BE2C (cell line): Measurements from ENCODE around the gene PCDHA12.
A peak's percentile ranks its signal among the peaks of the same experiment; 100 is the strongest.

Experiments
- DNase-seq: peaks from one replicate; pipeline ENCODE4 v3.0.0-alpha.2; 2020
- H3K27me3 ChIP-seq: fragments of 250-450 bp; sonication (Bioruptor Pico); 2 replicates; pipeline ENCODE4 v1.5.1; 2020; ENCODE audit warnings: mild to moderate bottlenecking
- H3K36me3 ChIP-seq: fragments of 250-450 bp; sonication (Bioruptor Pico); 2 replicates; pipeline ENCODE4 v1.5.1; 2020; ENCODE audit warnings: mild to moderate bottlenecking
- H3K4me1 ChIP-seq: fragments of 250-450 bp; sonication (Bioruptor Pico); 2 replicates; pipeline ENCODE4 v1.5.1; 2020
- H3K4me3 ChIP-seq: 2 replicates; pipeline ENCODE4 v1.5.1; 2011; ENCODE audit warnings: low read depth, low read length
- H3K9me3 ChIP-seq: fragments of 250-450 bp; sonication (Bioruptor Pico); 2 replicates; pipeline ENCODE4 v1.5.1; 2020
- CTCF ChIP-seq: IDR thresholded peaks from 2 replicates; pipeline ENCODE4 v1.5.1; 2012; ENCODE audit warnings: mild to moderate bottlenecking, low read depth, low read length

PCDHA12 gene

GRCh38 chr5:140855772-140856674, 19.1 kb upstream of the PCDHA12 start, which contains the start of gene PCDHA10:
Gene PCDHA10, plus strand, starts transcription at chr5:140855897. Its CDS starts 152 bp downstream, at chr5:140856049.
- no peaks in the 10 kb centered on the region for H3K36me3 ChIP-seq
- no peaks in the 10 kb centered on the region for H3K27me3 ChIP-seq
- H3K4me3 ChIP-seq, result peak within 1 kb of the TSS; percentile 77
- peak; percentile 66 for TF ChIP-seq CTCF
- no peaks in the 10 kb centered on the region for H3K4me1 ChIP-seq
- no peaks in the 10 kb centered on the region; the same call in 1 of the 2 replicates for H3K9me3 ChIP-seq
- DNase-seq, result peak; percentile 49

GRCh38 chr5:140857177-140857986, 17.7 kb upstream of the PCDHA12 start:
- DNase-seq, result no peak
- Histone ChIP-seq H3K9me3 (no peaks in the 10 kb centered on the region; the same call in 1 of the 2 replicates), H3K36me3 (no peaks in the 10 kb centered on the region; the same call in 1 of the 2 replicates), H3K4me1 (no peaks in the 10 kb centered on the region), H3K4me3 (no peak overlapping the region), H3K27me3 (no peaks in the 10 kb centered on the region)
- TF ChIP-seq CTCF, result no peak

DNA sequence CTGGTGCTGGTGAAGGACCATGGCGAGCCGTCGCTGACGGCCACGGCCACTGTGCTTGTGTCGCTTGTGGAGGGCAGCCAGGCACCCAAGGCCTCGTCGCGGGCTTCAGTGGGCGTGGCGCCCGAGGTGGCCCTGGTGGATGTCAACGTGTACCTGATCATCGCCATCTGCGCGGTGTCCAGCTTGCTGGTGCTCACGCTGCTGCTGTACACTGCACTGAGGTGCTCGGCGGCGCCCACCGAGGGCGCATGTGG, 17.2 kb upstream of the PCDHA12 start:
- no peaks in the 10 kb centered on the region; the same call in 1 of the 2 replicates for H3K9me3 ChIP-seq
- H3K4me3 ChIP-seq, result no peak overlapping the region
- no peak for TF ChIP-seq CTCF
- H3K4me1 ChIP-seq, result no peaks in the 10 kb centered on the region
- no peaks in the 10 kb centered on the region; the same call in none of the 2 replicates for H3K36me3 ChIP-seq
- no peaks in the 10 kb centered on the region for H3K27me3 ChIP-seq
- no peak for DNase-seq

DNA sequence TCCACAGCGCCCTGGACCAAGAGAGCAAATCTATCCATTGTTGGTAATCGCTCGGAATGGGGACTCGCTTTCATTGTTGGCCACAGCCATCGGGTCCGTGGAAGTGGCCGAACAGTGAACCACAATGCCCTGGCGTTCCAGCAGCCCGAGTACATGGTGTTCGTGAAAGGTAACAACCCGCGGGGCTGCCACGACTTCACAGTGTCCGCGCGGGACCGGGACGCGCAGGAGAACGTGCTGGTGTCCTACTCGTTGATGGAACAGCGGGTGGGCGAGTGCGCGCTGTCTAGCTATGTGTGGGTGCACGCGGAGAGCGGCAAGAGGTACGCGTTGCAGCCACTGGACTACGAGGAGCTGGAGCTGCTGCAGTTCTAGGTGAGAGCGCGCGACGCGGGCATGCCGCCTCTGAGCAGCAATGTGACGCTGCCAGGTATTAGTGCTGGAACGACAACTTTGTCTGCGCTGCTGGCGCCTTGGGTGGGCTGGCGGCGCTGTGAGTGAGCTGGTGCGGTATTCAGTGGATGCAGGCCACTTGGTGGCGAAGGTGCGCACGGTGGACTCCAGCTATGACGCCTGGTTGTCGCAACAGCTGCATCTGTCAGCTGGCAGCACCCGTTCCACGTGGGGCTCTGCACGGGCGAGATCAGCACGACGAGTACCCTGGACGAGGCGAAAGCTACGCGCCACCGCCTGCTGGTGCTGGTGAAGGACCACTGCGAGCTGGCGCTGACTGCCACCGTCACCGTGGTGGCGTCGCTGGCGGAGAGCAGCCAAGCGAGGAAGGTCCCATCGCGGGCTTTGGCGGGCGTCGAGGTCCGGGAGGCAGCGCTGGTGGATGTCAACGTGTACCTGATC, 12.4 kb upstream of the PCDHA12 start:
- H3K9me3 ChIP-seq, result no peaks in the 10 kb centered on the region; the same call in 1 of the 2 replicates
- no peaks in the 10 kb centered on the region; the same call in none of the 2 replicates for H3K36me3 ChIP-seq
- no peak for TF ChIP-seq CTCF
- no peak for DNase-seq
- H3K27me3 ChIP-seq, result no peaks in the 10 kb centered on the region
- no peak overlapping the region for H3K4me3 ChIP-seq
- no peaks in the 10 kb centered on the region for H3K4me1 ChIP-seq

- peak within 1 kb of the TSS; percentile 66 for H3K4me3 ChIP-seq
- peaks cover 3% of the 10 kb centered on the region for H3K36me3 ChIP-seq
- H3K9me3 ChIP-seq, result no peaks in the 10 kb centered on the region
- H3K27me3 ChIP-seq, result no peaks in the 10 kb centered on the region
- DNase-seq, result peak; percentile 55
- TF ChIP-seq CTCF, result peak; percentile 72
- H3K4me1 ChIP-seq, result no peaks in the 10 kb centered on the region
These were observed 6.2 kb upstream of the PCDHA12 start, which contains the start of gene PCDHA11 for GRCh38 chr5:140868721-140869554. Gene PCDHA11, plus strand, starts transcription at chr5:140868957. Its CDS starts 147 bp downstream, at chr5:140869104.
